ENCODE results near the gene GLYATL3.

GRCh38 chr6:49522710-49523593 lies 23.2 kb downstream of the GLYATL3 start:
- TF ChIP-seq ZNF274 (IDR thresholded peaks at IDR 0.05; ENCODE audit: low read depth, low read length) (no peak), YY1 (IDR thresholded peaks at IDR 0.05; ENCODE audit: insufficient read depth, insufficient read length) (no peak)
